ENCODE results near the gene PAK1.
"Not testable (repeated sequence)": the region's sequence is repeated elsewhere in the genome, so short reads cannot be mapped to it uniquely, and the experiment has no call there.

Gene PAK1

GRCh38 chr11:77505956-77506355 lies 32.1 kb upstream of the PAK1 start:
- TF ChIP-seq CTCF (IDR thresholded peaks at IDR 0.05; ENCODE audit: low read depth, low read length) = no peak
- DNase-seq (ENCODE audit: extremely low read depth, low read depth) = no peak

GRCh38 chr11:77503006-77503405 lies 29.1 kb upstream of the PAK1 start:
- no peak for DNase-seq (ENCODE audit: extremely low read depth, low read depth)
- no peak for TF ChIP-seq CTCF (IDR thresholded peaks at IDR 0.05; ENCODE audit: low read depth, low read length)

GRCh38 chr11:77502346-77502905 lies 28.5 kb upstream of the PAK1 start:
- no peak for DNase-seq (ENCODE audit: extremely low read depth, low read depth)
- no peak for TF ChIP-seq CTCF (IDR thresholded peaks at IDR 0.05; ENCODE audit: low read depth, low read length)

GRCh38 chr11:77501758-77502157 lies 27.9 kb upstream of the PAK1 start:
- no peak for TF ChIP-seq CTCF (IDR thresholded peaks at IDR 0.05; ENCODE audit: low read depth, low read length)
- DNase-seq (ENCODE audit: extremely low read depth, low read depth) = no peak

GRCh38 chr11:77497368-77497767 lies 23.5 kb upstream of the PAK1 start:
- no peak for DNase-seq (ENCODE audit: extremely low read depth, low read depth)
- TF ChIP-seq CTCF (IDR thresholded peaks at IDR 0.05; ENCODE audit: low read depth, low read length) = no peak

GRCh38 chr11:77495526-77495925 lies 21.6 kb upstream of the PAK1 start:
- TF ChIP-seq CTCF (IDR thresholded peaks at IDR 0.05; ENCODE audit: low read depth, low read length) = no peak

GRCh38 chr11:77490035-77490434 lies 16.1 kb upstream of the PAK1 start:
- DNase-seq (ENCODE audit: extremely low read depth, low read depth) = not testable (repeated sequence)

More at GRCh38 chr11:77495526-77495925, 21.6 kb upstream of the PAK1 start:
- no peak for DNase-seq (ENCODE audit: extremely low read depth, low read depth)

GRCh38 chr11:77487790-77488189 lies 13.9 kb upstream of the PAK1 start:
- TF ChIP-seq CTCF (IDR thresholded peaks at IDR 0.05; ENCODE audit: low read depth, low read length) = no peak
- no peak for DNase-seq (ENCODE audit: extremely low read depth, low read depth)
